AG09309 (cell line): ENCODE data around the gene NLRP9.

Experiments used
- DNase-seq: peaks from one replicate; pipeline ENCODE4 v3.0.0-alpha.2; 2010; ENCODE audit warnings: low read depth
- H3K4me3 ChIP-seq: 2 replicates; pipeline ENCODE4 v1.5.1; 2011; ENCODE audit warnings: mild to moderate bottlenecking, low read depth, low read length, moderate library complexity; ENCODE audit not compliant: control insufficient read depth
- CTCF ChIP-seq: IDR thresholded peaks from 2 replicates; pipeline ENCODE4 v1.5.1; 2011; ENCODE audit warnings: mild to moderate bottlenecking, low read depth, low read length, inconsistent platforms; ENCODE audit not compliant: insufficient read depth, control insufficient read depth; ENCODE audit errors: missing control alignments

Gene NLRP9

GRCh38 chr19:55696301-55697068 lies 41.7 kb downstream of the NLRP9 start:
- TF ChIP-seq CTCF: no peak
- no peak overlapping the region for H3K4me3 ChIP-seq
- DNase-seq: no peak

- no peak overlapping the region for H3K4me3 ChIP-seq
- no peak for DNase-seq
- TF ChIP-seq CTCF: no peak
These were observed 42.5 kb downstream of the NLRP9 start for GRCh38 chr19:55695511-55696290.

- DNase-seq: no peak
- no peak overlapping the region for H3K4me3 ChIP-seq
- no peak for TF ChIP-seq CTCF
These were observed 43.3 kb downstream of the NLRP9 start for GRCh38 chr19:55694656-55695491.

GRCh38 chr19:55694241-55694655 lies 44.0 kb downstream of the NLRP9 start:
- no peak for DNase-seq
- H3K4me3 ChIP-seq: no peak overlapping the region
- TF ChIP-seq CTCF: no peak

- no peak for TF ChIP-seq CTCF
- no peak for DNase-seq
- H3K4me3 ChIP-seq: no peak overlapping the region
These were observed 44.7 kb downstream of the NLRP9 start for GRCh38 chr19:55693336-55693974.

- TF ChIP-seq CTCF: no peak
- no peak for DNase-seq
These were observed 45.5 kb downstream of the NLRP9 start for GRCh38 chr19:55692681-55693081.

More at GRCh38 chr19:55692681-55693081, 45.5 kb downstream of the NLRP9 start:
- no peak overlapping the region for H3K4me3 ChIP-seq
